HCT116 (cell line): ENCODE results near the gene SAA2. TPM values are rescaled to one million over a fixed set of nuclear protein-coding genes. Genes with fewer than 3 reads are reported as not detected.
"Not testable (repeated sequence)": the region's sequence is repeated elsewhere in the genome, so short reads cannot be mapped to it uniquely, and the experiment has no call there.

Source experiments
- ATAC-seq: fragments of 200-7000 bp; cut with Tn5 transposase; 2 replicates; pipeline ENCODE4 v1.9.1; 2020; ENCODE audit warnings: mild to moderate bottlenecking, moderate library complexity
- BruUV-seq: library from RNA; stranded (reverse); fragments of 400-500 nt; replicated peaks from 2 replicates; lab custom pipeline; 2021; lab: Mats Ljungman, UMichigan
- CTCF ChIA-PET: fragments of 300-600 bp; sonication (Branson Sonifier 250); formaldehyde crosslinking; loops from one replicate; lab custom pipeline; 2021; ENCODE audit warnings: antibody characterized with exemption; lab: Charles Lee
- POLR2A ChIA-PET: fragments of 300-600, 350-600 bp; sonication (Branson Sonifier 250); formaldehyde crosslinking; loops from one replicate; lab custom pipeline; 2021; ENCODE audit warnings: antibody characterized with exemption; lab: Charles Lee
- RAD21 ChIA-PET, 2 experiments: fragments of 300-600 bp; sonication (Branson Sonifier 250); formaldehyde crosslinking; loops; one replicate each; lab custom pipeline; 2023; ENCODE audit warnings: low total read pairs in 2 of 2; ENCODE audit not compliant: uncharacterized antibody in 2 of 2, unreplicated experiment in 2 of 2, low non-redundant PET in 1 of 2; lab: Charles Lee
- DNase-seq: peaks from one replicate; pipeline ENCODE4 v3.0.0-alpha.2; 2010; ENCODE audit warnings: low read depth, low spot score
- H2AFZ ChIP-seq: fragments of 200-600 bp; shearing (Covaris generic), sonication (generic); 2 replicates; pipeline ENCODE4 v1.6.1; 2017; ENCODE audit warnings: low read depth, mixed run types, mixed read lengths, antibody characterized with exemption, low read length; ENCODE audit not compliant: poor library complexity, severe bottlenecking
- H3K27ac ChIP-seq: 2 replicates; pipeline ENCODE4 v1.5.1; 2012; ENCODE audit warnings: low read depth, low read length
- H3K27me3 ChIP-seq: fragments of 200-600 bp; sonication (generic); 2 replicates; pipeline ENCODE4 v1.6.1; 2016; ENCODE audit warnings: mixed run types, low read length, mixed read lengths; ENCODE audit not compliant: insufficient read depth
- H3K36me3 ChIP-seq, 2 experiments: fragments of 200-500 bp in 1 of 2; fragments of 200-600 bp in 1 of 2; sonication (Bioruptor generic) in 1 of 2; sonication (generic) in 1 of 2; 2 replicates each; pipeline versions ENCODE4 v1.5.1 to v1.6.1; 2014 to 2016; ENCODE audit warnings: low read length in 2 of 2, inconsistent platforms in 1 of 2, mixed read lengths in 1 of 2, mixed run types in 1 of 2; ENCODE audit not compliant: insufficient read depth in 2 of 2, control insufficient read depth in 1 of 2
- H3K4me1 ChIP-seq, 2 experiments: fragments of 200-600 bp in 1 of 2; sonication (generic) in 1 of 2; 2 replicates each; pipeline versions ENCODE4 v1.5.1 to v1.6.1; 2012 to 2017; ENCODE audit warnings: low read length in 2 of 2, inconsistent platforms in 1 of 2, mild to moderate bottlenecking in 1 of 2, mixed read lengths in 1 of 2, mixed run types in 1 of 2, moderate library complexity in 1 of 2; ENCODE audit not compliant: insufficient read depth in 2 of 2, control insufficient read depth in 1 of 2
- H3K4me2 ChIP-seq: fragments of 200-600 bp; sonication (generic); 2 replicates; pipeline ENCODE4 v1.6.1; 2017; ENCODE audit warnings: mixed run types, low read length, mixed read lengths
- H3K4me3 ChIP-seq, 2 experiments: fragments of 200-600 bp in 1 of 2; sonication (generic) in 1 of 2; replicated peaks in 1 of 2; 2 replicates each; pipeline ENCODE4 v1.5.1; 2011 to 2016; ENCODE audit warnings: low read length in 2 of 2, control low read depth in 1 of 2, low read depth in 1 of 2, mild to moderate bottlenecking in 1 of 2, mixed read lengths in 1 of 2, mixed run types in 1 of 2
- H3K79me2 ChIP-seq: fragments of 200-600 bp; sonication (generic); 2 replicates; pipeline ENCODE4 v1.6.1; 2017; ENCODE audit warnings: mild to moderate bottlenecking, mixed run types, low read length, moderate library complexity, mixed read lengths; ENCODE audit not compliant: insufficient read depth
- H3K9ac ChIP-seq: fragments of 200-600 bp; sonication (generic); 2 replicates; pipeline ENCODE4 v1.6.1; 2016; ENCODE audit warnings: low read length, mixed read lengths
- H3K9me2 ChIP-seq: fragments of 200-600 bp; sonication (generic), shearing (Covaris generic); 2 replicates; pipeline ENCODE4 v1.6.1; 2017; ENCODE audit warnings: mixed run types, mild to moderate bottlenecking, moderate library complexity; ENCODE audit not compliant: insufficient read depth
- H3K9me3 ChIP-seq, 2 experiments: fragments of 200-500 bp in 1 of 2; fragments of 200-600 bp in 1 of 2; sonication (Bioruptor generic) in 1 of 2; sonication (generic) in 1 of 2; 2 replicates each; pipeline ENCODE4 v1.6.1; 2014 to 2017; ENCODE audit warnings: low read length in 2 of 2, mixed read lengths in 2 of 2, inconsistent platforms in 1 of 2, low read depth in 1 of 2, mild to moderate bottlenecking in 1 of 2, mixed run types in 1 of 2, moderate library complexity in 1 of 2; ENCODE audit not compliant: control insufficient read depth in 1 of 2, insufficient read depth in 1 of 2
- H4K20me1 ChIP-seq: fragments of 200-600 bp; sonication (generic), shearing (Covaris generic); 2 replicates; pipeline ENCODE4 v1.6.1; 2017; ENCODE audit warnings: mixed run types, mild to moderate bottlenecking, moderate library complexity; ENCODE audit not compliant: insufficient read depth
- EZH2 ChIP-seq: fragments of 200-600 bp; sonication (generic); IDR thresholded peaks from 2 replicates; pipeline ENCODE4 v1.6.1; 2017; ENCODE audit warnings: antibody characterized with exemption, mixed run types
- POLR2A ChIP-seq: IDR thresholded peaks from 2 replicates; pipeline ENCODE4 v1.7.0; 2011; ENCODE audit warnings: borderline replicate concordance; ENCODE audit not compliant: insufficient read depth, insufficient read length; ENCODE audit errors: extremely low read depth
- YY1 ChIP-seq: IDR thresholded peaks from 2 replicates; pipeline ENCODE4 v1.6.1; 2011; ENCODE audit warnings: low read length, low read depth, moderate library complexity, mild to moderate bottlenecking; ENCODE audit not compliant: insufficient replicate concordance; ENCODE audit errors: extremely low read depth
- intact Hi-C: fragments of 100-400 bp; cut with micrococcal nuclease; formaldehyde crosslinking; loops from 2 replicates; pipeline ENCODE4 v1.10.0; 2022
- total RNA-seq: library from RNA; stranded (reverse); gene quantifications from one replicate; pipeline ENCODE4 v1.2.1, GENCODE V29; 2021; ENCODE audit not compliant: unreplicated experiment
- TF ChIP-seq, protein P1 (sequence below), 3 experiments: fragments of 200-600 bp in 1 of 3; sonication (generic) in 1 of 3; IDR thresholded peaks in 2 of 3; conservative IDR thresholded peaks in 1 of 3; 2 replicates each; pipeline ENCODE4 v1.5.1; 2012 to 2017; ENCODE audit warnings: low read depth in 2 of 3, low read length in 2 of 3, antibody characterized with exemption in 1 of 3, borderline replicate concordance in 1 of 3, control low read depth in 1 of 3, mild to moderate bottlenecking in 1 of 3, mixed read lengths in 1 of 3, mixed run types in 1 of 3, moderate library complexity in 1 of 3; ENCODE audit not compliant: insufficient read depth in 1 of 3

Gene SAA2
- total RNA-seq, 1 experiment from 2014 or later, result 5.2 TPM

DNA sequence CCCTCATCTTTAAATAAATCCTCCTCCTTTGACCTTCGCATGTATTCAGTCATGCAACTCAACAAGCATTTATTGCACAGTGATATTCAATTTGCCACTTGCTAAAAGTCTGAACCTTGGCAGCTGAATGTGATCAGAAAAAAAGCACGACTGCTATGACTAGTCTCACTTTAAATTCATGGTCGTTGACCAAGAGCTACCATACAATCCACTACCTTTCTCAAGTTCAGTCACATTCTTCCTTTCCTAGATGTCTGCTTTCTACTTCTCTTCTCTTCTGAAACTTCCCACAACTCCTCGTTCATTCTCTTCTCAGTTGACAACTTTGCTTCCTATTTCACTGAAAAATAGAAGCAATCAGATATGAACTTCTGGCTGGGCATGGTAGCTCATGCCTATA is 15.6 kb upstream of the SAA2 start:
- H3K9me2 ChIP-seq, result no peaks in the 10 kb centered on the region
- no peak for ATAC-seq
- H3K27ac ChIP-seq, result no peak overlapping the region
- ChIA-PET POLR2A (no interaction called here), RAD21 (no interaction called here), CTCF (no interaction called here)
- no peaks in the 10 kb centered on the region for H4K20me1 ChIP-seq
- TF ChIP-seq POLR2A (no peak), YY1 (no peak), EZH2 (no peak)
- TF ChIP-seq, protein P1, sequence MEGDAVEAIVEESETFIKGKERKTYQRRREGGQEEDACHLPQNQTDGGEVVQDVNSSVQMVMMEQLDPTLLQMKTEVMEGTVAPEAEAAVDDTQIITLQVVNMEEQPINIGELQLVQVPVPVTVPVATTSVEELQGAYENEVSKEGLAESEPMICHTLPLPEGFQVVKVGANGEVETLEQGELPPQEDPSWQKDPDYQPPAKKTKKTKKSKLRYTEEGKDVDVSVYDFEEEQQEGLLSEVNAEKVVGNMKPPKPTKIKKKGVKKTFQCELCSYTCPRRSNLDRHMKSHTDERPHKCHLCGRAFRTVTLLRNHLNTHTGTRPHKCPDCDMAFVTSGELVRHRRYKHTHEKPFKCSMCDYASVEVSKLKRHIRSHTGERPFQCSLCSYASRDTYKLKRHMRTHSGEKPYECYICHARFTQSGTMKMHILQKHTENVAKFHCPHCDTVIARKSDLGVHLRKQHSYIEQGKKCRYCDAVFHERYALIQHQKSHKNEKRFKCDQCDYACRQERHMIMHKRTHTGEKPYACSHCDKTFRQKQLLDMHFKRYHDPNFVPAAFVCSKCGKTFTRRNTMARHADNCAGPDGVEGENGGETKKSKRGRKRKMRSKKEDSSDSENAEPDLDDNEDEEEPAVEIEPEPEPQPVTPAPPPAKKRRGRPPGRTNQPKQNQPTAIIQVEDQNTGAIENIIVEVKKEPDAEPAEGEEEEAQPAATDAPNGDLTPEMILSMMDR (IDR thresholded peaks at IDR 0.05 in 2 of 3, conservative IDR thresholded peaks at IDR 0.05 in 1 of 3; ENCODE audit: borderline replicate concordance in 1 of 3, insufficient read depth in 1 of 3, low read depth in 2 of 3, low read length in 2 of 3), result no peak
- no peak overlapping the region for H3K4me3 ChIP-seq
- no peak overlapping the region for H2AFZ ChIP-seq
- no TSS peak for BruUV-seq
- no peak overlapping the region for H3K9ac ChIP-seq
- H3K36me3 ChIP-seq, result no peaks in the 10 kb centered on the region
- no peaks in the 10 kb centered on the region for H3K79me2 ChIP-seq
- H3K4me1 ChIP-seq, result no peaks in the 10 kb centered on the region
- H3K9me3 ChIP-seq, result no peaks in the 10 kb centered on the region
- H3K4me2 ChIP-seq, result no peak overlapping the region
- no peaks in the 10 kb centered on the region for H3K27me3 ChIP-seq
- DNase-seq, result no peak
- intact Hi-C loops, result no loop called here

DNA sequence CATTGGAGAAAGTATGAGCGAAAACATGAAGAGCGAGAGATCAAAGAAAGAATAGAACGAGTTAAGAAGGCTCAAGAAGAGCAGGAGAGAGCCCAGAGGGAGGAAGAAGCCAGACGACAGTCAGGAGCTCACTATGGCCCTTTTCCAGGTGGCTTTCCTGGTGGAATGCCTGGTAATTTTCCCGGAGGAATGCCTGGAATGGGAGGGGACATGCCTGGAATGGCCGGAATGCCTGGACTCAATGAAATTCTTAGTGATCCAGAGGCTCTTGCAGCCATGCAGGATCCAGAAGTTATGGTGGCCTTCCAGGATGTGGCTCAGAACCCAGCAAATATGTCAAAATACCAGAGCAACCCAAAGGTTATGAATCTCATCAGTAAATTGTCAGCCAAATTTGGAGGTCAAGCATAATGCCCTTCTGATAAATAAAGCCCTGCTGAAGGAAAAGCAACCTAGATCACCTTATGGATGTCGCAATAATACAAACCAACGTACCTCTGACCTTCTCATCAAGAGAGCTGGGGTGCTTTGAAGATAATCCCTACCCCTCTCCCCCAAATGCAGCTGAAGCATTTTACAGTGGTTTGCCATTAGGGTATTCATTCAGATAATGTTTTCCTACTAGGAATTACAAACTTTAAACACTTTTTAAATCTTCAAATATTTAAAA is 14.3 kb upstream of the SAA2 start:
- H3K79me2 ChIP-seq, H3K27me3 ChIP-seq, H2AFZ ChIP-seq, CTCF ChIA-PET, intact Hi-C loops, H3K4me1 ChIP-seq, H4K20me1 ChIP-seq, ATAC-seq, H3K9ac ChIP-seq, H3K4me3 ChIP-seq, H3K9me3 ChIP-seq, POLR2A ChIA-PET, BruUV-seq, RAD21 ChIA-PET, H3K36me3 ChIP-seq, DNase-seq, H3K27ac ChIP-seq, H3K4me2 ChIP-seq, H3K9me2 ChIP-seq: not testable (repeated sequence)
